Measurements from ENCODE around the gene BRD9.
"Not testable (repeated sequence)": the region's sequence is repeated elsewhere in the genome, so short reads cannot be mapped to it uniquely, and the experiment has no call there.

BRD9 gene

GRCh38 chr5:892394-893136, at the start of gene BRD9, which contains the start of gene TRIP13:
Gene BRD9, minus strand, starts transcription at chr5:892801. Its CDS starts 144 bp downstream, at chr5:892657.
Gene TRIP13, plus strand, starts transcription at chr5:892884. Its CDS starts 115 bp downstream, at chr5:892999.
- DNase-seq (ENCODE audit: low spot score), result peak; percentile 81

GRCh38 chr5:940741-941140, 48.1 kb upstream of the BRD9 start:
- DNase-seq (ENCODE audit: low spot score), result not testable (repeated sequence)

- DNase-seq (ENCODE audit: low spot score), result no peak
Measured at GRCh38 chr5:939368-939767, 46.8 kb upstream of the BRD9 start.

GRCh38 chr5:937151-937924, 44.7 kb upstream of the BRD9 start:
- DNase-seq (ENCODE audit: low spot score), result no peak

GRCh38 chr5:936149-937144, 43.8 kb upstream of the BRD9 start:
- no peak for DNase-seq (ENCODE audit: low spot score)

GRCh38 chr5:935510-936084, 43.0 kb upstream of the BRD9 start:
- DNase-seq (ENCODE audit: low spot score), result no peak

- DNase-seq (ENCODE audit: low spot score), result not testable (repeated sequence)
Measured at GRCh38 chr5:934381-934967, 41.9 kb upstream of the BRD9 start.

GRCh38 chr5:933951-934350, 41.4 kb upstream of the BRD9 start:
- not testable (repeated sequence) for DNase-seq (ENCODE audit: low spot score)

- DNase-seq (ENCODE audit: low spot score), result no peak
Measured at GRCh38 chr5:933251-933861, 40.8 kb upstream of the BRD9 start.

- DNase-seq (ENCODE audit: low spot score), result no peak
Measured at GRCh38 chr5:932628-933250, 40.1 kb upstream of the BRD9 start.

- no peak for DNase-seq (ENCODE audit: low spot score)
Measured at GRCh38 chr5:932151-932627, 39.6 kb upstream of the BRD9 start.

GRCh38 chr5:931570-932145, 39.1 kb upstream of the BRD9 start:
- DNase-seq (ENCODE audit: low spot score), result no peak

- no peak for DNase-seq (ENCODE audit: low spot score)
Measured at GRCh38 chr5:930866-931265, 38.3 kb upstream of the BRD9 start.

GRCh38 chr5:929596-929995, 37.0 kb upstream of the BRD9 start:
- DNase-seq (ENCODE audit: low spot score), result no peak

- DNase-seq (ENCODE audit: low spot score), result not testable (repeated sequence)
Measured at GRCh38 chr5:929182-929581, 36.6 kb upstream of the BRD9 start.

GRCh38 chr5:927172-928015, 34.8 kb upstream of the BRD9 start:
- DNase-seq (ENCODE audit: low spot score), result no peak

- no peak for DNase-seq (ENCODE audit: low spot score)
Measured at GRCh38 chr5:926417-927171, 34.0 kb upstream of the BRD9 start.

GRCh38 chr5:923281-923873, 30.8 kb upstream of the BRD9 start:
- peak; percentile 41 for DNase-seq (ENCODE audit: low spot score)

All from putamen (tissue), 1 donor.